Measurements from ENCODE around the gene SPTB.

- TF ChIP-seq CTCF (IDR thresholded peaks at IDR 0.05; ENCODE audit: insufficient read depth, low read length, poor library complexity, severe bottlenecking) (no peak), EZH2phosphoT487 (conservative IDR thresholded peaks at IDR 0.05; ENCODE audit: low read length) (no peak)
These were observed 54.2 kb downstream of the SPTB start for GRCh38 chr14:64825509-64825908.

Measured in SU-DHL-6 (cell line).